Measurements from ENCODE around the gene ILK.
A peak's percentile ranks its signal among the peaks of the same experiment; 100 is the strongest.

The ILK gene

DNA sequence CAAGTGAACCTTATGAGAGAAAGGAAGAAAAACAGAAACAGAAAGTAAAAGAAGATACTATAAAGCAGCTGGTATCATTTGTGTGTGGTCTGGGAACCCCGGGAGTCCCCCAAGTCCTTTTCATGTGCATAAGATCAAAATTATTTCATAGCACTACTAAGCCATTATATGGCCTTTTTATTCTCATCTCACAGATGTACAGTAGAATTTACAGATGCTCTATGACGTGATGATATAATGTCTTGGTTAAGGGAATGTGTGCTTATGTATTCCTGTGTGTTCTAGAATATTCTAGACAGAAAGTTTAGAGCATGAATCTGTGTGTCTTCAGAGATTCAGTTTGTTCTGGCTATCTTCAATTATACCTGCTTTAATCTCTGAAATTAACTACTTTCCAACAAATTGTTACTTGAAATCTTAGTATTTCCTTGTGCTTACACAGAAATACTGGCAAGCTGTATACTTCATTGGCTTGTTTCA is 24.2 kb downstream of the ILK start:
- peaks cover 0 to 2% (median 0%) of the 10 kb centered on the region in 5 donors for H3K4me1 ChIP-seq (ENCODE audit: control insufficient read depth in 5 of 5, insufficient read depth in 5 of 5, low read length in 5 of 5)
- no peak overlapping the region for H3K9ac ChIP-seq (ENCODE audit: low read length in 5 of 5)
- H3K27ac ChIP-seq (ENCODE audit: low read depth, low read length), result no peak overlapping the region
- H3K4me3 ChIP-seq (ENCODE audit: low read depth in 1 of 5, low read length in 5 of 5), result no peak overlapping the region
- no peaks in the 10 kb centered on the region for H3K9me3 ChIP-seq (ENCODE audit: control insufficient read depth in 5 of 5, low read length in 5 of 5)
- H3K27me3 ChIP-seq (ENCODE audit: control insufficient read depth in 5 of 5, insufficient read depth in 4 of 5, low read length in 5 of 5), result no peaks in the 10 kb centered on the region
- H3K36me3 ChIP-seq (ENCODE audit: control insufficient read depth in 5 of 5, insufficient read depth in 5 of 5, low read length in 5 of 5), result peaks cover 0 to 91% (median 88%) of the 10 kb centered on the region in 5 donors

DNA sequence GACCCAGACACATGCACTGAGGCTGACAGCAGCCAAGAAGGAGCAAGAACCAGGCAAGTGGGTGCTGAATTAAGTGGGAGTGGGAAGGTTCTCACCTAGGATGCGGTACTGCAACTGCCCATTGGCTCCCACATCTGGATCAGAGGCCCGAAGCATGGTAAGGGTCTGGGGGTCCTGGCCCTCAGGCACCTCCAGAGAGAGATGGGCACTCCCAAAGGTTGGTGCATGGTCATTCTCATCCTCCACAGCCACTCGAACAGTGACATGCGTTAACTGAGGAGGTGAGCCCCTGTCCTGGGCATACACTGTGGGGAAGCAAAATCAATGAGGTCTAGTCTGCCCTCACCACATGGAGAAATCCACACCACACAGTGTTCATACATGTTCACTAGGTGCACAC is 25.0 kb downstream of the ILK start:
- Histone ChIP-seq H3K27ac (ENCODE audit: low read depth, low read length) (no peak overlapping the region), H3K4me3 (ENCODE audit: low read depth in 1 of 5, low read length in 5 of 5) (no peak overlapping the region), H3K36me3 (ENCODE audit: control insufficient read depth in 5 of 5, insufficient read depth in 5 of 5, low read length in 5 of 5) (peaks cover 0 to 93% (median 89%) of the 10 kb centered on the region in 5 donors), H3K9me3 (ENCODE audit: control insufficient read depth in 5 of 5, low read length in 5 of 5) (no peaks in the 10 kb centered on the region), H3K4me1 (ENCODE audit: control insufficient read depth in 5 of 5, insufficient read depth in 5 of 5, low read length in 5 of 5) (peaks cover 0 to 3% (median 0%) of the 10 kb centered on the region in 5 donors), H3K9ac (ENCODE audit: low read length in 5 of 5) (no peak overlapping the region), H3K27me3 (ENCODE audit: control insufficient read depth in 5 of 5, insufficient read depth in 4 of 5, low read length in 5 of 5) (no peaks in the 10 kb centered on the region)

DNA sequence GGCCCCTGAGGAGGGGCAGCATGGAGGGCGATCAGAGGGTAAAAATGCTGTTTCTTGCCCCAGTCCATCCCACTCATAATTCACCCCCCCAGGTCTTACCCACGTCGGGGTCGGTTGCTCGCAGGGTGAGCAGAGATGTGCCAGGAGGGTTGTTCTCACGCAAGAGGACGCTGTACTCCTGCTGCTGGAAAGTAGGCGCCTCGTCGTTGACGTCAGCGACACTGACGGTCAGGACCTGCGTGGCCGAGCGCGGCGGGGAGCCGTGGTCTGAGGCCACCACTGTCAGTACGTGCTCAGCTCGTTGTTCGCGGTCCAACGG is 26.0 kb downstream of the ILK start:
- no peaks in the 10 kb centered on the region for H3K27me3 ChIP-seq (ENCODE audit: control insufficient read depth in 5 of 5, insufficient read depth in 4 of 5, low read length in 5 of 5)
- peaks cover 0 to 13% (median 0%) of the 10 kb centered on the region in 5 donors for H3K4me1 ChIP-seq (ENCODE audit: control insufficient read depth in 5 of 5, insufficient read depth in 5 of 5, low read length in 5 of 5)
- H3K9ac ChIP-seq (ENCODE audit: low read length in 5 of 5), result no peak overlapping the region
- peaks cover 0 to 86% (median 82%) of the 10 kb centered on the region in 5 donors for H3K36me3 ChIP-seq (ENCODE audit: control insufficient read depth in 5 of 5, insufficient read depth in 5 of 5, low read length in 5 of 5)
- no peak overlapping the region for H3K4me3 ChIP-seq (ENCODE audit: low read depth in 1 of 5, low read length in 5 of 5)
- no peaks in the 10 kb centered on the region for H3K9me3 ChIP-seq (ENCODE audit: control insufficient read depth in 5 of 5, low read length in 5 of 5)
- no peak overlapping the region for H3K27ac ChIP-seq (ENCODE audit: low read depth, low read length)

GRCh38 chr11:6629892-6630631 is 26.5 kb downstream of the ILK start:
- H3K4me3 ChIP-seq (ENCODE audit: low read depth in 1 of 5, low read length in 5 of 5), result no peak overlapping the region
- H3K27ac ChIP-seq (ENCODE audit: low read depth, low read length), result no peak overlapping the region
- H3K27me3 ChIP-seq (ENCODE audit: control insufficient read depth in 5 of 5, insufficient read depth in 4 of 5, low read length in 5 of 5), result no peaks in the 10 kb centered on the region
- H3K9ac ChIP-seq (ENCODE audit: low read length in 5 of 5), result no peak overlapping the region
- peaks cover 0 to 19% (median 3%) of the 10 kb centered on the region in 5 donors for H3K4me1 ChIP-seq (ENCODE audit: control insufficient read depth in 5 of 5, insufficient read depth in 5 of 5, low read length in 5 of 5)
- H3K36me3 ChIP-seq (ENCODE audit: control insufficient read depth in 5 of 5, insufficient read depth in 5 of 5, low read length in 5 of 5), result peaks cover 0 to 81% (median 77%) of the 10 kb centered on the region in 5 donors
- no peaks in the 10 kb centered on the region for H3K9me3 ChIP-seq (ENCODE audit: control insufficient read depth in 5 of 5, low read length in 5 of 5)

DNA sequence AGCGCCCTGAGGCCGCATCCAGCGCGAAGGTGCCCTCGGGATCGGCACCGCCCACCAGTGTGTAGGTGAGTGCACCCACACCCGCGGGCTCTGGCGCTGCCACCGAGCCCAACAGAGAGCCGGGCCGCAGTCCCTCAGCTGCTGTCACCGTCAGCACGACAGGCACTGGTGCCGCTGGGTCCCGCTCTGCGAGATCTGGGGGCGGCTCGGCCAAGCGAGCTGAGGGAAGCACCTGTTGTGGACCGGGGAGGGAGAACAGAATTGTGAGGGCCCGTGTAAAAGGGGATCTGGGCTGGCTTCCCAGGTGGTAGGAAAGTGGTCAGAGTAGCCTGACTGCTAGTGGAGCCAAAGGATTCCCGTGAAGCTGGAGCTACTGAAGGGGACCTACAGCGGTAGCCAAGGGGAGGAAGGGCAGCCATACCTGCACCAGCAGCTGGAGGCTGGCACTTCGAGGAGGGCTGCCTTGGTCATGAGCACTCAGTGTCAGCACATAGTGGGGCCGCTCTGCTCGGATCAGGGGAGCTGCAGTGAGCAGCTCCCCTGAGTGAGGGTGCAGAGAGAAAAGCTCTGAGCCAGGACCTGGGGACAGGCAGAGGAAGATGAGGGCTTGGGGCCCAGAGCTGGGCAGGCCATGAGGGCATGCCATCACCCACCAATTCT is 27.2 kb downstream of the ILK start:
- no peak overlapping the region for H3K4me3 ChIP-seq (ENCODE audit: low read depth in 1 of 5, low read length in 5 of 5)
- H3K9ac ChIP-seq (ENCODE audit: low read length in 5 of 5), result no peak overlapping the region
- H3K9me3 ChIP-seq (ENCODE audit: control insufficient read depth in 5 of 5, low read length in 5 of 5), result no peaks in the 10 kb centered on the region
- peaks cover 0 to 26% (median 10%) of the 10 kb centered on the region in 5 donors for H3K4me1 ChIP-seq (ENCODE audit: control insufficient read depth in 5 of 5, insufficient read depth in 5 of 5, low read length in 5 of 5)
- no peaks in the 10 kb centered on the region for H3K27me3 ChIP-seq (ENCODE audit: control insufficient read depth in 5 of 5, insufficient read depth in 4 of 5, low read length in 5 of 5)
- no peak overlapping the region for H3K27ac ChIP-seq (ENCODE audit: low read depth, low read length)
- H3K36me3 ChIP-seq (ENCODE audit: control insufficient read depth in 5 of 5, insufficient read depth in 5 of 5, low read length in 5 of 5), result peaks cover 0 to 74% (median 70%) of the 10 kb centered on the region in 5 donors

DNA sequence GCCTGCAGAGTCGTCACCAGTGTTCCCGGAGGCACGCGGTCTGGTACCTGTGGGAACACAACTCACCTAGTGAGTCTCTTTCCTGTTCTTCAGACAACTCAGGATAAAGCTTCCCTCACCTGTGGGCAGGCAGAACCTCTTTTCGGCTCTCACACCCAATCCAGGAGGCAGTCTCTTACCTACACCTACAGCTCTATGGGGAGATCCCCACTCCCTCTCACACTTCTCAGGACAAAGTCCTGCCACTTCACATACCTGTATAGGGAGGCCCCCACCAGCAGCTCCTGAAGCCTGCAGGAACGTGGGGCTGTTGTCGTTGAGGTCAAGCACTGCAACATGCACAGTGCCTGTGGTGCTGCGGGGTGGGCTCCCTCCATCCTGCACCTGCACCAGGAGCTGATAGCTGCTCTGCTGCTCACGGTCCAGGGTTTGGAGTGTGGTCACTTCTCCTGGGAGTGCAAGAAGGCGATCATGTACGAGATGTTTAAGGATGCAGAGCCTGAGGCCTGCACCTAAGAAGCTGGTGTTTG is 27.9 kb downstream of the ILK start:
- H3K36me3 ChIP-seq (ENCODE audit: control insufficient read depth in 5 of 5, insufficient read depth in 5 of 5, low read length in 5 of 5), result peaks cover 0 to 67% (median 63%) of the 10 kb centered on the region in 5 donors
- no peak overlapping the region for H3K27ac ChIP-seq (ENCODE audit: low read depth, low read length)
- no peak overlapping the region for H3K4me3 ChIP-seq (ENCODE audit: low read depth in 1 of 5, low read length in 5 of 5)
- no peak overlapping the region for H3K9ac ChIP-seq (ENCODE audit: low read length in 5 of 5)
- peaks cover 0 to 30% (median 16%) of the 10 kb centered on the region in 5 donors for H3K4me1 ChIP-seq (ENCODE audit: control insufficient read depth in 5 of 5, insufficient read depth in 5 of 5, low read length in 5 of 5)
- H3K9me3 ChIP-seq (ENCODE audit: control insufficient read depth in 5 of 5, low read length in 5 of 5), result no peaks in the 10 kb centered on the region
- H3K27me3 ChIP-seq (ENCODE audit: control insufficient read depth in 5 of 5, insufficient read depth in 4 of 5, low read length in 5 of 5), result no peaks in the 10 kb centered on the region

DNA sequence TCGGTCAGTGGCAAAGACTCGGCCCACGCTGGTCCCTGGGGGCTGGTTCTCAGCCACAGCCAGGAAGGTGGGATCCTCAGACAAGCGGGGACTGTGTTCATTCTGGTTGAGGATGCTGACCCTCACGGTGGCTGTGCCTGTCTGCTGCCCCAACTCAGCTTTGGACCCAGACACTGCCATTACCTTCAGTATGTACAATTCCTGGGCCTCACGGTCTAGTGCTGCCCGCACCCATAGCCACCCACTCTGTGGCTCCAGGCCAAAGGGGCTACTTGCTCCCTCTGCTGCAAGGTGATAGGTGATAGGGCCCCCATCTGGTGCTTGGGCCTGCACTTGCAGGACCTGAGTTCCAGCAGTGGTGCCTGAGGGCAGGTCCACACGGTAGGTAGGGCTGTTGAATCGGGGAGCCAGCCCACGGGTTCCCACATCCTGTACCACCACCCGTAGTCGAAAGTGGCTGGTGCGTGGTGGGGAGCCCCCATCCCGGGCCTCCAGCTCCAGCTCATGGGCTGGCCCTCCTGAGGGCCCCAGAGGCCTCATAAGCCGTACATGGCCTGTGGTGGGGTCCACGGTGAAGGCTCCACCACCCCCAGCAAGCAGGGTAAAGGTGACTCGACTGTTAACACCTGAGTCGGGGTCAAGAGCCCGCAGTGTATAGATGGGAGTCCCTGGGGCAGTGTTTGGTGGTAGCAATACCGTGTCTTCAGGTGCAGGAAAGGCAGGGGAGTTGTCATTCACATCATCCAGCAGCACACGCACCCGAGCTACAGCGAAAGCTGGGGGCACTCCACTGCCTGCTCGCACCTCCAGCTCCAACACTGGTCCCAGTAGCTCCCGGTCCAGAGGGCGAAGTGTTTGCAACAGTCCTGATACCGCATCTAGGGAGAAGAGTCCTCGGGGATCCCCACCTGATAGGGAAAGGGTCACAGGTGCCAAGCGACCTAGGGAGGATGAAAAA is 28.8 kb downstream of the ILK start:
- no peaks in the 10 kb centered on the region for H3K9me3 ChIP-seq (ENCODE audit: control insufficient read depth in 5 of 5, low read length in 5 of 5)
- no peak overlapping the region for H3K27ac ChIP-seq (ENCODE audit: low read depth, low read length)
- no peak overlapping the region for H3K9ac ChIP-seq (ENCODE audit: low read length in 5 of 5)
- H3K27me3 ChIP-seq (ENCODE audit: control insufficient read depth in 5 of 5, insufficient read depth in 4 of 5, low read length in 5 of 5), result no peaks in the 10 kb centered on the region
- peaks cover 0 to 57% (median 53%) of the 10 kb centered on the region in 5 donors for H3K36me3 ChIP-seq (ENCODE audit: control insufficient read depth in 5 of 5, insufficient read depth in 5 of 5, low read length in 5 of 5)
- peaks cover 0 to 40% (median 16%) of the 10 kb centered on the region in 5 donors for H3K4me1 ChIP-seq (ENCODE audit: control insufficient read depth in 5 of 5, insufficient read depth in 5 of 5, low read length in 5 of 5)
- H3K4me3 ChIP-seq (ENCODE audit: low read depth in 1 of 5, low read length in 5 of 5), result no peak overlapping the region

DNA sequence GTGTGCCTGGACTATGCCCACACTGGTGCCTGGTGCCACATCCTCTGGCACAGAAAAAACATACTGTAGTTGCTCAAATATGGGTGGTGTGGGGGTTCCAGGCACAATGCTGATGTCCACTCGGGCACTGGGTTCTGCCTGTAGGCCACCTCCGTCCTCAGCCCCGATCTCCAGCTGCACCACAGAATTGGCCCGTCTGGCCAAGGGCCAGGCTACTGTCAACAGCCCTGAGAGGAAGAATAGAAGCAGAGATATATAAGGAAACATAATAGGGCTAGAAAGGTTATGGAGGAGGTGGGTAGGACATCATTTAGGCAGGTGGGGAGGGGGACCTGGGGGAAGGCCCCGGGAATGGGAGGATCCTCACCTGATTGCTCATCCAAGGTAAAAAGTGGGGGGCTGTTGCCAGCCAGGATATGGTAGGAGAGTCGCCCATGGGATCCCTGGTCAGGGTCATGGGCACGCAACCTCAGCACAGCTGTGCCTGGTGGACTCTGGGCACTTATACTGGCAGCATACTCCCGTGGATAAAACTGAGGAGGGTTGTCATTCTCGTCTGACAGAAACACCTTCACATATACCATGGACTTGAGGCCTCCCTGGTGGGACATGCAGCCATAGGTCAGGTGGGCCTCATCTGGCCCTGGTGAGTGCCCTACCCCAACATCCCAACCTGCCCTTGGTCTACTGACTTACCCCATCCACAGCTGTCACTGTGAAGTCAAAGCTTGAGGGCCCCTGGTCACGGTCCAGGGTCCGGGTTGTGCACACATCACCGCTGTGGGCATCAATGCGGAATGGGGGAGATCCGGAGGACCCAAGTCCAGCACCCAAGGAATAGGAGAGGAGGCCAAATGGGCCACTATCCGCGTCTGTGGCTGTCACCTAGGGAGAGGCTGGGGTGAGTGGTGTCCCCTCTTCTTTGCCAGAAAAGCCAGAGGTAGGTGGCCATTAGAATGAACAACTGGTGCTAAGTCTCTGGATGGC is 30.1 kb downstream of the ILK start:
- Histone ChIP-seq H3K27ac (ENCODE audit: low read depth, low read length) (peak overlapping the region; percentile 65), H3K4me1 (ENCODE audit: control insufficient read depth in 5 of 5, insufficient read depth in 5 of 5, low read length in 5 of 5) (peaks cover 5 to 53% (median 28%) of the 10 kb centered on the region in 5 donors), H3K4me3 (ENCODE audit: low read depth in 1 of 5, low read length in 5 of 5) (no peak overlapping the region), H3K36me3 (ENCODE audit: control insufficient read depth in 5 of 5, insufficient read depth in 5 of 5, low read length in 5 of 5) (peaks cover 0 to 48% (median 44%) of the 10 kb centered on the region in 5 donors), H3K9me3 (ENCODE audit: control insufficient read depth in 5 of 5, low read length in 5 of 5) (no peaks in the 10 kb centered on the region), H3K27me3 (ENCODE audit: control insufficient read depth in 5 of 5, insufficient read depth in 4 of 5, low read length in 5 of 5) (no peaks in the 10 kb centered on the region), H3K9ac (ENCODE audit: low read length in 5 of 5) (no peak overlapping the region)

GRCh38 chr11:6634534-6634933 is 31.0 kb downstream of the ILK start:
- peaks cover 0 to 41% (median 38%) of the 10 kb centered on the region in 5 donors for H3K36me3 ChIP-seq (ENCODE audit: control insufficient read depth in 5 of 5, insufficient read depth in 5 of 5, low read length in 5 of 5)
- H3K4me1 ChIP-seq (ENCODE audit: control insufficient read depth in 5 of 5, insufficient read depth in 5 of 5, low read length in 5 of 5), result peaks cover 6 to 61% (median 32%) of the 10 kb centered on the region in 5 donors
- H3K9me3 ChIP-seq (ENCODE audit: control insufficient read depth in 5 of 5, low read length in 5 of 5), result no peaks in the 10 kb centered on the region
- H3K27me3 ChIP-seq (ENCODE audit: control insufficient read depth in 5 of 5, insufficient read depth in 4 of 5, low read length in 5 of 5), result no peaks in the 10 kb centered on the region
- peak overlapping the region; percentile 65 for H3K27ac ChIP-seq (ENCODE audit: low read depth, low read length)
- no peak overlapping the region for H3K9ac ChIP-seq (ENCODE audit: low read length in 5 of 5)
- no peak overlapping the region for H3K4me3 ChIP-seq (ENCODE audit: low read depth in 1 of 5, low read length in 5 of 5)
